ENCODE data around the gene UBE2E1. TPM values are rescaled to one million over a fixed set of nuclear protein-coding genes. Genes with fewer than 3 reads are reported as not detected.
"Not testable (repeated sequence)": the region's sequence is repeated elsewhere in the genome, so short reads cannot be mapped to it uniquely, and the experiment has no call there.

The UBE2E1 gene
- total RNA-seq, 1 donor from 2014 or later, result 82.8 TPM

DNA sequence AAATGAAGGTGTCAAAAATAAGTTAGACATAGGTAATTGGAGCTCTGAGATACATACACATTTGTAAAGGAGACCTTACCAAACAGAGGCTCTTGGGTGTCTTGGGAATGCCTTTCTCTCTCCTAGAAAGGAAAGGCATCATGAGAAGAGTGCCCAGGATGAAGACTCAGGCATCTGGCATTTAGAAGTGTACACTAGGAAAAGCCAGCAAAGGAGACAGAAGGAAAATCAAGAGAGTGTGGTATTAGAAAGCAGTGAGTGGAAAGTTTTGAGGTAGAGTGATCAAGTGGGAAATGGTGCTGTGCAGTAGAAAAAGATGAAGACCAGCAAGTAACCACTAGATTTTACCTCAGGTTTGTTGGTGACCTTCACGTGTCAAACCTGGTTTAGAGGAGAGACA, 16.1 kb downstream of the UBE2E1 start:
- DNase-seq, result no peak

DNA sequence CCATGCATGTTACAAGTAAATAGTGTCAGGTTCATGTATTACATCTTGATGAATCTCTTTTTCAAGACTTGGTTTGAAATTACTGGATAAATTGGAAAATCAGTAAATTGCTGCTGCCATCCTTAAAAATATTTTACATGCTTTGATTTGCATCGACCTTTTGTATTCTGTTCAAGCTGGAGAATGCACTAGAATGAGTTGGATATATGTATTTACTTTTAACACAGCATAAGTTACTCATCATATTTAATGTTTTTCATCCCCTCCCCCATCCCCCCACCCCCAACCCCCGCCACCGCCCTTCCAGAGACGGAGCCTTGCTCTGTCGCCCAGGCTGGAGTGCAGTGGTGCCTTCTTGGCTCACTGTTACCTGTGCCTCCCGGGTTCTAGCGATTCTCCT, 16.8 kb downstream of the UBE2E1 start:
- no peak for DNase-seq

DNA sequence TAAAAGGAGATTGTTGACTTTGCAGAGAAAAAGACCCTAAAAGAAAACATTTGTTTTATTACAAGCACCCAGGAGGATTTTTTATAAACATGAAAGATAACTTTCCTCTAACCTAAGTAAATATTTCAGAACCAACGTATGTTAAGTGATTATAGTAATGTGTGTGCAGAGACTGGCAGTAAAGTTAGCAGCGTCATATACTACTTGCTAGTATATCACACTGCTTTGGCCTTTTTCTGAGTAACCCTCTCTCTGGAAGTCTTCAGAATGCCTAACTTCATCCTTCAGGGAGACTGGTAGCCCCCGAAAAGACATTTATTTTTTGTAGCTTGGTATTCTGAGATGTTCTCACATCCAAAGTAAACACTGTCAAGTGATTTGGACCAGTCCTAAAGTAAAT, 17.9 kb downstream of the UBE2E1 start:
- DNase-seq, result no peak

DNA sequence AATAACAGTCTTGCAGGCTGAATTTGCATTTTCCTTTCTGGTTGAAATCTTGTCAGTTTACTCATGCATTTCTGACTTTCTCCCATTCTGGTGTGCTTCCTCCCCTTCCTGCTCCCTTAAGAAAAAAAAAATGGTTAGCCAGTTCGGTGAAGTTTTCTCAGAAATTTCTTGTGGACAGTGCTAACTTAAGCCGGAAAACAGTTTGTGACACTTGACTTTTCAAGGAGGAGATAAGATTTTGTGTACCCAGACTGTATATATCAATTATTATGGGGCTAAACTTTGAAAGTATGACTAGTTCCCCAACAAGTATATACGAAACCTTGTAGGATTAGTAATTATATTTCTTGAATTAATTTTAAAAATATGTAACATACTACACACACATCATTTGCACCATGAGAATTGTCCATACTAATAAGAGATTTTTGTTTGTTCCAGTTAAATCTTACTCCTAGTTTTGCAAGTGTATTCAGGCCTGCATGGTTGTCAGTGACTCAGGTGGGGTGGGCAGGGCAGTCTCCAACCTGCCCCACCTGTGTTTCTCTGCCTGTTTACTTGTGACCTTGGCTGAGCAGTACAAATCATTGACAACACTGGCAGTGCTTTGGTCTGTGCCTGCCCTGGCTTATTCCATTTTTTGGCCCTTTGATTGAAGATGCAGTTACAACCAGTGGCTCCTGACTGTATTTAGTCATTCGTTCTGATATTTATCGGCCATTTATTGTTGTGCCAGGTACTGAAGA, 19.1 kb downstream of the UBE2E1 start:
- no peak for DNase-seq

DNA sequence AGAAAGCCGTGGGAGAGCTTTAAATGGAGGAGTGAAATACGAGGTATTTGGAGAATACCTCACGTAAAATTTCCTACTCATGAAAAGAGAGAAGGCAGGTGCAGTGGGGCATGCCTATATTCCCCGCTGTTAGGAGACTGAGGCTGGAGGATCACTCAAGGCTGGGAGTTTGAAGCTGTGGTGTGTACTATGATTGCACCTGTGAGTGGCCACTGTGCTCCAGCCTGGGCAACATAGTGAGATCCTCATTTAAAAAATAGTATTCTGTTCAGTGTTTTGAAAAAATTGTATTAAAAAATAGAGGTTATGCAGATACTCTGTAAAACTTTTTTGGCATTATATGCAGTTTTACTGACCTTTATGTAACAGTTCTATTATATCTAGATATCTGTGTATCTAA, 20.0 kb downstream of the UBE2E1 start:
- no peak for DNase-seq

DNA sequence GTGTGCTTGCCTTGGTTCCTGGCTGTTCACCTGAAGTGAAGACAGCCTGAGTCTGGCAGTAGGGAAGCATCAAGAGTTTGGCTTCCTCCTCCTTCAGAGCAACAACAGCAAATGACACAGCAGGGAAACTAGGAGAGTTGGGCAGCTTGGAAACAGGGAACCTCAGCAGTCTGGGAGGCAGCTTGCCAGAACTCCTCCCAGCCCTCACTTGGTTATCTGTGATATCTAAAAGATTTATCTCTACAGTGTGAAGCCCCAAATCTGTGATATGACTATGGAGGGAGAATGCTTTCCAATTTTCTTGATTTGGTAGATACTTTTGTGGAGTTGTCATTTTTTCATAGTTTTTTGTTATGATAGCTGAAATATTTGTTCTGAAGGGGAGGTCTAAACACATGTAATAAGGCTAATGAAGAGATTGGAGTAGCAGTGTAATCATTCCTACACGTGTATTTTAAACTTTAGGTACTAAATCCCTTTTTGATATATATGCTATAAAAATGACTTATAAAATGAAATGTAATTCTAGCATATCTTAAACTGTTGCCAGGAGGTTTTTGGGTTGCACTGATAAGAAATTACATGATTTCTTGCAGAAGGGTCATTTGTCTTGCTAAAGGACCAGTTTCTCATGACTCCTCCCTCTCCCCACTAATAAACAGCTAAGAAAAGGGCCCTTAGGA, 20.8 kb downstream of the UBE2E1 start:
- DNase-seq, result no peak

DNA sequence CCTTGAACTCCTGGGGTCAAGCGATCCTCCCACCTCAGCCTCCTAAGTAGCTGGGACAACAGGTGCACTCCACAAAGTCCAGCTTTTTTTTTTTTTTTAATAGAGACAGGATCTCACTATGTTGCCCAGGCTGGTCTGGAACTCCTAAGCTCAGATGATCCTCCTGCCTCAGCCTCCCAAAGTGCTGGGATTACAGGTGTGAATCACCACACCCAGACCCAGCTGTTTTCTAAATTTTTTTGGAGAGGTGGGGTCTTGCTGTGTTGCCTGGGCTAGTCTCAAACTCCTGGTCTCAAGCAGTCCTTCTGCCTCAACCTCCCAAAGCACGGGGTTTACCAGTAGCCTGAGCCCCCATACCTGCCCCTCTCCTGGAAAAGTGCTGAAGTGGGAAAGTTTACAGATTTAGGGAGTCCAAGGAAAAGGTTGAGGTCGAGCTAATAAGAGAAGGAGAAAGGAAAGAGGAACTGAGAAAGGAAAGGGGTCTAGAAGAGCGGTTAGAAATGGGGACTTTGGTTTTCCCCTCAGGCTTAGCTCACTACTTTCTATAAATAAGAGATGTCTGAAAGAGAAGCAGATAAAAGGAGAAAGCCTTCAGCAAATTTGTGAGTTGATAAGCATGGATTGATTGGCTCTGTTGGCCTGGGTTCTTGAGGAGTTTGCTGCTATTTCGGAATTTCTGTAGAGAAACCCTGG, 23.6 kb downstream of the UBE2E1 start:
- no peak for DNase-seq

DNA sequence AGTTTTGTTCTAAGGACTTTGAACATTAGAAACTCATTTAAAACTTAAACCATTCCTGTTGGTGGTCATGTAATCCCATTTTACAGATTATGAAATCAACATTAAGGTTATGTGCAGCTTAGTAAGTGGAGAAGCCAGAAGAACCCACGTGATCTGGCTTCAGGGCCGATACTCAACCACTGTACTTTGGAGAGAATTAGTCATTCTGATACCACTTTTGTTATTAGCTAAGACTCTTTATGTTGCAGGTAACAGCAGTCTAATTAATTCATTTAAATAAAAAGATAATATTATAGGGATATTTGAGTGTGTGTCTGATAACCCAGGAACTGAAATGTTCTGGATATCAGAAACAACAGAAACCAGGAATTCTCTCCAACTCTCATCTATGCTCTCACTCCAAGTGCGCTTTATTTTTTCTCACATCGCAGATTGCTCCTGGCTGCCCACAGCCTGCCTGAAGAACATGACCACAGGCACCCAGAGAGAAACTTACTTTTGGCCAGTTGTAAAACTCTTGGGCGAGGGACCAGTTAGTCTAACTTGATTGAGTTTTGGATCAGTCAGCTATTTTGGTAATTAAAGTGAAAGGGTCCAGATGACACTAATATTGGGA, 25.2 kb downstream of the UBE2E1 start:
- no peak for DNase-seq

DNA sequence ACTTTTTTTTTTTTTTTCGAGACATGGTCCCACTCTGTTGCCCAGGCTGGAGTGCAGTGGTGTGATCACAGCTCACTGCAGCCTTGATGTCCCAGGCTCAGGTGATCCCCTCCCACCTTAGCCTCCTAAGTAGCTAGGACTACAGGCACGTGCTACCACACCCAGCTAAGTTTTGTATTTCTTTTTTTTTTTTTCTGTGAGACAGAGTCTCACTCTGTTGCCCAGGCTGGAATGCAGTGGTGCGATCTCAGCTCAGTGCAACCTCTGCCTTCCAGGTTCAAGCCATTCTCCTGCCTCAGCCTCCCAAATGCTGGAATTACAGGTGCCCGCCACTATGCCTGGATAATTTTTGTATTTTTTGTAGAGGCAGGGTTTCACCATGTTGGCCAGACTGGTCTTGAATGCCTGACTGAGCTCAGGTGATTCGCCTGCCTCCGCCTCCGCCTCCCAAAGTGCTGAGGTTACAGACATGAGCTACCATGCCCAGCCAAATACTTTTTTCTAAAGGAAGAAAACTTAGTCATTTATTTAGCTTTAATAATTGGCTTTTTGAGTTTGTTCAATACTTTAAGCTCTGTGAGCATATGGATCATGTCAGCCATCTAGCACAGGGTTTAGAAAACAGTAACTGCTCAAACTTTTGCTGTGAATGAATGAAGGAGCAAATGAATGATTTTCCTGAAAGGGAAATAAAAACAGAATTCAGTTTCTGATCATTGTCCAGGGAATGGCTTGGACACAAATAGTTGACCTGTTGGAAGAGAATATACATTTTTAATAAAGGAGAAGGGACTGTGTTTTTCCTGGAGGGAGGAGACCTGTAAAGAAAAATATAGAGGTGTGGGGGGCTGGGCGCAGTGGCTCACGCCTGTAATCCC, 26.0 kb downstream of the UBE2E1 start:
- DNase-seq, result no peak

DNA sequence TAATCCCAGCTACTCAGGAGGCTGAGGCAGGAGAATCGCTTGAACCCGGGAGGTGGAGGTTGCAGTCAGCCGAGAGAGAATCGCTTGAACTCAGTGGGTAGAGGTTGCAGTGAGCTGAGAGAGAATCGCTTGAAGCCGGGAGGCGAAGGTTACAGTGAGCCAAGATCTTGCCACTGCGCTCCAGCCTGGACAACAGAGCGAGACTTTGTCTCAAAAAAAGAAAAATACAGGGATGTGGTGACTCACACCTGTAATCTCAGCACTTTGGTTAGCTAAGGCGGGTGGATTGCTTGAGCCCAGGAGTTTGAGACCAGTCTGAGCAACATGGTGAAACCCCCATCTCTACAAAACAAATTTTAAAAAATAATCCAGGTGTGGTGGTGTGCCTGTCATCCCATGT, 26.8 kb downstream of the UBE2E1 start:
- DNase-seq, result no peak

DNA sequence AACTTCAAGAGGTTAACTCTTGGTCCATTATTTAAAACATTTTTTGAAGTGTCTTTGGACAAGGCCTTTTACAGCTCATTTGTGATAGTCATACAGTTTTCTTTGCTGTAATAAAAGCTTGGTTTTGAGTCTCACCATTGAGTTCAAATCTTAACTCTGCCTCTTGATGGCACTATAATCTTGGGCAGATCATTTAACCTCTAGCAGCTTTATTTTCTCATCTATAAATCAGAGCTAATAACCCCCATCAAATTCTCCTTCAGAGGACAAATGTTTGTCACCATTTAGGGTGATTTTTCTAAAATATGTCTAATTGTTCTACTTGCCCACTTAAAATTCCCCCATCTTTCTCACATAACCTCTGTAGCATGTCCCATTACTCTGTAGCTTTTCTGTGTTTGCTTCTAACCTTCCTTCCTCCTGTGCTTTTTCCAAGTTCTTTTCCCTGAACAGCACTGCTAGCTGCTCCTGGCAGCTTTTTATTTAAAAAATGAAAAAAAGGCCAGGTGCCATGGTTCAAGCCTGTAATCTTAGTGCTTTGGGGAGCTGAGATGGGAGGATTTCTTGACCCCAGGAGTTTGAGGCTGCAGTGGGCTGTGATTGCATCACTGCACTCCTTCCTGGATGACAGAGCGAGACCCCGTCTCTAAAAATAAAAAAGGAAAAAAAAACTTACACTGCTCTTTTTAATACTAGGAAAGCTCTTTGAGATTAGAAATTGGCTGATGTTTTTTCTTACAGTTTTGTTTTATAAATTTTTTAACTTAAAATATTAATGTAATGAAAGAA, 28.5 kb downstream of the UBE2E1 start:
- no peak for DNase-seq

DNA sequence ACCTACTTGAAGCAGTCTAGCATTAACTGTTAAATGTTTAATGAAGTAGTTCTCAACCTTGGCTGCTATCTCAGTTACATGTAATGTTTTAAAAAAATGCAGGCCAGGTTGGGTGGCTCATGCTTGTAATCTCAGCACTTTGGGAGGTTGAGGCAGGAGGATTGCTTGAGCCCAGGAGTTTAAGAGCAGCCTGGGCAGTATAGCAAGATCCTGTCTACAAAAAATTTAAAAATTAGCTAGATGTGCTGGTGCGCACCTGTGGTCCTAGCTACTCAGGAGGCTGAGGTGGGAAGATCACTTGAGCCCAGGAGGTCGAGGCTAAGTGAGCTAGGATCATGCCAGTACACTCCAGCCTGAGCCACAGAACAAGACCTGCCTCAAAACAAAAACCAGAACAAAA, 29.3 kb downstream of the UBE2E1 start:
- DNase-seq, result no peak

DNA sequence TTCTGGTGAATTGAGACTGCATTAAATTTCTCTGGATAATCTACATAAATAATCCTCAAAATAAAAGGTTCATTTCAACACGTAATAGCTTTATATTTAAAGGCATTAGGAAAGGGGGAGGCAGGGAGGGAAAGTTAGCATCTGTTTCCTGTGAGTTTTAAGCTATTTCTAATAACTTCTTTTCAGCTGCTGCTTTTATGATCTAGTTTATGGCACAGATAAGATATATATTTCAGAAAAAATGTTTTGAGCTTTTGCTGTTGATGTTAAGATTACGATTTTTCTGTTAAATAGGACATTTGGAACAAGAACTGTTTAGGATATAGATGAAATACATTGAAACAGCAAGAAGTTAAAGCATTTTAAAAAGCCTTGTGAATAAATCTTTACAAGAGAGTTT, 30.0 kb downstream of the UBE2E1 start:
- DNase-seq, result no peak

DNA sequence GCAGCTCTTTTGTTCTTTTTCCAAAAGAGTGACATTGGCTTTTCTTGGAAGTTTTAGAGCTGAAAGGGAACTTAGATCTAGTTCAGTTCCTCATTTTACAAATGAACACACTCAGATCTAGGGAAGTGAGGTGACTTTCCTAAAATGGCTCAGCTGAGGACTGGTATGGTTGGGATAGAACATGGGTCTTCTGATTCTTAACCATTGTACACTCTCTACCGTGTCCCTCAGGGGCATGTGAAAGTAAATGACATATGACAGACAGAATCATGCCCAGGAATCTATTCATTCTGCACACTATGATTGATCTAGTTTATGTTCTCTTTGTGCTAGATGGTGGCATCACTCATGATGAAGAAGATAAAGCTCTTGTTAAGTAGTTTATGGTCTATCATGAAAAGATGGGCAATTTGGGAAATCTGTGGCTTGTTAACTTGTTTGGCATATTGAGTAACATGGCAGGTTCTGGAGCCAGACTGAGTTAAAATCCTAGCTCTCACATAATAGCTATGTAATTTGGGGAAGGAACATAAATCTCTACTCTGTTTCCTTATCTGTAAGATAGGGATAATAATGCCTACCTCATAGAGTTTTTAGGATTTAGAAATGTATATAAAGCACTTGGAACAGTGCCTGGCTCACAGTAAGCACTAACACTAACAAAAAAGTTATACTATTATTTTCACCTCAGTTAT, 30.9 kb downstream of the UBE2E1 start:
- DNase-seq, result no peak

DNA sequence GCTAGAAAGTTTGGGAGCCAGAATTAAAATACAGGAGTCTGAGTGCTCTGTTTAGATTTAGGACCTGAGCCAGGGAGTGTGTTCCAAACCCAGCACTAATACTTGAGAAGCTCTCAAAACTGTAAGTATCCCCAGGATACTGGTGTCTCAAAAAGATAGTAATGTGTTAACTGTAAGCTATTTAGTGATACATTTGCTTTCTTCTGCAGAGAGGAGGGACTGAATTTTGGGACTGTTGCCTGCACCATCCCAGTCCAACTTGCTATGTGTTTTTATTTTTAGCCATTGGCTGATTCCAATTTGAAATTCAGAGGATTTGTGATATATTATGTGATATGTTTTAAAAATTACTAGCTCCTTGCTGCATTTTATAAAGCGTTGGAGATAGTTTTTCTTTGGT, 31.5 kb downstream of the UBE2E1 start:
- DNase-seq, result no peak

DNA sequence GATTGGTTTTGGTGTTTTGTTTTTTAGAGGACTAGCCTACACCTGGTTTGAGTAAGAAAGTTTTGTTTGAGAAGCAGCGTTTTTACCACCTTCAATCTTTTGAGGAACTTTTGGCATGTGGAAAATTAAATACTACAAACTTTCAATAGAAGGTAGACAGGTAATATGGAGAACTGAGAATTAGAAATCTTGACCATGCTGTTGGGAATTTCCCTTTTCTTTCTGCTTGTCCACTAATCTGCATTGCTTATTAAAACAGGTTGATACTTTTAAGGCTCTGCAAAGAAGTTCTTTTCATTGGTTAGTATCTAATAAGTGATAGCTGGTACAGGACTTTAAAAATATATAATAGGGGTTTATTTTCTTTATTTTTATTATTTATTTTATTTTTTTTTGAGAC, 31.9 kb downstream of the UBE2E1 start:
- DNase-seq, result no peak

DNA sequence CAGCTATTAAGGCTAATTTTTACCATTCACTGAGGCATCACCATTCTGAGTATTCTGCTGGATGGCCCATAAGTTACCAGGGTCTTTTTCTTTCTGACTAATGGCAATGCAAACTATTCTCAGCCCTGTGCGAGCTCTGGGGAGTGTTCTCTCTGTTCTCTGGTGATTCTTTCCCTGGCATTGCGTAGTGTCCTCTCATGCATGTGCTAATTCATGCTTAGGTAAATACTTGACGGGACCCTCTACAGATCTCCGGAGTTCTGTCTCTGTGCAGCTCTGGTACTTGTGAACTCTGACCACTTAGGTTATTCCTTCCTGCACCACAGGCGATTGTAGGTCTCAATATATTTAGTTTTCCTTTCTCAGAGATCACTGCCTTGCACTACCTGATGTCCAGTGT, 34.8 kb downstream of the UBE2E1 start:
- DNase-seq, result no peak

DNA sequence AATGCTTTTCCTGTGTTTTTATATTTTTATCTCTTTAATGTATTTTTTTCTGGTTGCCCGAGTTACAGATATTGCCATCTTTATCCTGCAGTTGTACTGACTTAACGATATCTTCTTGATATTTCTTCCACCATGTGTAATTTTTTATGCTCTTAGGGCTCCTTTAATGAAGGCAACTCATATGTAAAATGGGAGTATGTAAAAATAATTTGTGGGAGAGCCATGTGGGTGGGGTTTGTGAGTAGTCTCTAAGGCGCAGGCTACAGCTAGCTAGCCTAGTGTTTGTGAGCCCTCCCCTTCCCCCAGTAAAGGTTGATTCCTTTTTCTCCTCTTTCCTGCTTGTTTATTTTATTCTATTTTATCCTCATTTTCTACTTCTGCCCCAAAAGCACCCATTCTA, 38.1 kb downstream of the UBE2E1 start:
- no peak for DNase-seq

DNA sequence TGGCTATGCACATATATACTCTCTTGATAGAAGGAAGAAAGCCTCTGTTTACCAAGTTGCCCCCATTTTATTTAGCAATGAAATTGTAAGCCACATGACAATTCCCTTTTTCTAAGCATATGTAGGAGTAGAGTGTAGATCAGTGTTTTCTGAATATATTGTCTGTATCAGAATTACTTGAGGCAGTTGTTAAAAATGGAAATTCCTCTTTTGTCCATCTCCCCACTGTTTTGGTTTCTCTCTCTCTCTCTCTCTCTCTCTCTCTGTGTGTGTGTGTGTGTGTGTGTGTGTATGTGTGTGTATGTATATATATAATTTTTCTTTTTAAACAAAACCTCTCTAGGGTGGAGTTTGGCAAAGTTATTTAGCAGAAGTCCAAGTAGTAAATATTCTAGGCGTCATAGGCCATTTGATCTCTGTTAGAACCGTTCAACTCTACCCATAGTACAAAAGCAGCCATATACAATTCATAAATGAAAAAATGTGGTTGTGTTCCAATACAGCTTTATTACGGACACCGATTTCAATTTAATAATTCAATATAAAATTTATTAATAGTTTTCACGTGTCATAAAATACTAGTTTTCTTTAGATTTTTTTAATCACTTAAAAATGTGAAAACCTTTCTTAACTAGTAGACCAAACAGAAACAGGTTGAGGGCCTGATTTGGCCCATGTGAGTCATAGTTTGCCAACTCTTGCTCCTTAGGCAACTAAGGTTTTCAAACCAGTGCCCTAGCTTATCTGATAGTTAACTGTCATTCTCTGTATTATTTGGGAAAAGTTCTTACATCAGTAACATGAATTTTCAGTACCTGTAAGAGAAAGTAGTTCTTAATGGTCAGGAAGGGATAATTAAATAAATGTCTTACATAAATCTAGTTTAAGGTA, 39.8 kb downstream of the UBE2E1 start:
- DNase-seq, result no peak

DNA sequence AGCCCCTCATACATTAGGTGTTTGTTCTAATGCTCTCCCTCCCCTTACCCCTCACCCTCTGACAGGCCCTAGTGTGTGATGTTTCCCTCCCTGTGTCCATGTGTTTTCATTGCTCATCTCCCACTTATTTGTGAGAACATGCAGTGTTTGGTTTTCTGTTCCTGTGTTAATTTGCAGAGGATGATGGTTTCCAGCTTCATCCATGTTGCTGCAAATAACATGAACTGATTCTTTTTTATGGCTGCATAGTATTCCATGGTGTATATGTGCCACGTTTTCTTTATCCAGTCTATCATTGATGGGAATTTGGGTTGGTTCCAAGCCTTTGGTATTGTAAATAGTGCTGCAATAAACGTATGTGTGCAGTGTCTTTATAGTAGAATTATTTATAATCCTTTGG, 43.7 kb downstream of the UBE2E1 start:
- not testable (repeated sequence) for DNase-seq

Measured in tongue (tissue), 2 donors.